ENCODE results near the gene DGKK.

The DGKK gene

GRCh38 chrX:50450324-50450723 lies 20.3 kb downstream of the DGKK start:
- TF ChIP-seq CTCF (IDR thresholded peaks at IDR 0.05; ENCODE audit: low read depth, low read length, missing control alignments), result no peak
- no peak for DNase-seq (ENCODE audit: low read depth)
- no peak overlapping the region for H3K4me3 ChIP-seq (ENCODE audit: low read depth, low read length)

GRCh38 chrX:50448565-50448964 lies 22.1 kb downstream of the DGKK start:
- peak; percentile 28 for TF ChIP-seq CTCF (IDR thresholded peaks at IDR 0.05; ENCODE audit: low read depth, low read length, missing control alignments)
- no peak overlapping the region for H3K4me3 ChIP-seq (ENCODE audit: low read depth, low read length)
- peak; percentile 2 for DNase-seq (ENCODE audit: low read depth)

DNA sequence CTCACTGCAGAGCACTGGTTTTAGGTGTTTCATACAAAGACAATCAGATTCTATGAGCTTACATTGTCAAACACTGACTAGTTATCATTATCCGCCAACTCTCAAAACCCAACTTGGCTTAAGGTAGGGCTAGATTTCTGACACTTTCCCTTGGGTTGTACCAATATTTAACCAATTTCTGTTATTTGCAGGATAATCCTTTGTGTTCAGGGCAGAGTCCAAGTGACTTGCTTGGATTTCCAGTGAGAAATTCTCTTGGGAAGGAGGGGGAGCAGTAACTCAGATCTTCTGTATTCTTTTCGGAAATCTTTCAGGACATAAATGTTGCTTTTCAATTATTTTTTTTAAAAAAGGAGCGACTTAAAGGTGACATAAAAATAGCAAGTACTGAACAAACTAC lies 23.1 kb downstream of the DGKK start:
- no peak for DNase-seq (ENCODE audit: low read depth)
- H3K4me3 ChIP-seq (ENCODE audit: low read depth, low read length), result no peak overlapping the region
- no peak for TF ChIP-seq CTCF (IDR thresholded peaks at IDR 0.05; ENCODE audit: low read depth, low read length, missing control alignments)

DNA sequence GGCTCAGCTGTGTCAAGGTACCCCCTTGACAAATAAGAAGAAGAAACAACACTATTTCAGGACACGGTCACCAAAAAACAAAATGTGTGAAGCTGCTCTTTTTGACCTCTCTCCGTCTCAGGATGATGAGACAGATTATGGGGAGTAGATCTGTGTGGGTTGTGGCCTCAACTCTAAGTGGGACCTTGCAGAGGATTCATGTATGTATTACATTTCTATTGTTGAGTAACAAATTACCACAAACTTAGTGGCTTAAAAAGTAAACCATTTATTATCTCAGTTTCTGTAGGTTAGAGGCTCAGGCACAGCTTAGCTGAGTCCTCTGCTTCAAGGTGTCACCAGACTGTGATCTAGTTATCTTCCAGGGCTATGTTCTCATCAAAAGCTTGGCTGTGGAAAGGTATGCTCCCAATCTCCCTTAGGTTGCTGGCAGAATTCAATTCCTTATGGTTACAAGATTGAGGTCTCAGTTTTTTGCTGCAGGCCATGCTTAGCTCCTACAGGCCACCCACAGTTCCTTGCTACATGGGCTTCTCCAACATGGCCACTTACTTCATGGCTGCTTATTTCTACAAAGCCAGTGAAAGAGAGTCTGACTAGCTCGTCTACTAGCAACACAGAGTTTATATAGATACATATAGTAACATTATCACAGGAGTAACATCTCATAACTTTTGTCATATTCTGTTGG lies 28.1 kb downstream of the DGKK start:
- TF ChIP-seq CTCF (IDR thresholded peaks at IDR 0.05; ENCODE audit: low read depth, low read length, missing control alignments), result no peak
- DNase-seq (ENCODE audit: low read depth), result no peak
- H3K4me3 ChIP-seq (ENCODE audit: low read depth, low read length), result no peak overlapping the region

- DNase-seq (ENCODE audit: low read depth), result no peak
- H3K4me3 ChIP-seq (ENCODE audit: low read depth, low read length), result no peak overlapping the region
- no peak for TF ChIP-seq CTCF (IDR thresholded peaks at IDR 0.05; ENCODE audit: low read depth, low read length, missing control alignments)
These were observed 33.8 kb downstream of the DGKK start for GRCh38 chrX:50436797-50437196.

DNA sequence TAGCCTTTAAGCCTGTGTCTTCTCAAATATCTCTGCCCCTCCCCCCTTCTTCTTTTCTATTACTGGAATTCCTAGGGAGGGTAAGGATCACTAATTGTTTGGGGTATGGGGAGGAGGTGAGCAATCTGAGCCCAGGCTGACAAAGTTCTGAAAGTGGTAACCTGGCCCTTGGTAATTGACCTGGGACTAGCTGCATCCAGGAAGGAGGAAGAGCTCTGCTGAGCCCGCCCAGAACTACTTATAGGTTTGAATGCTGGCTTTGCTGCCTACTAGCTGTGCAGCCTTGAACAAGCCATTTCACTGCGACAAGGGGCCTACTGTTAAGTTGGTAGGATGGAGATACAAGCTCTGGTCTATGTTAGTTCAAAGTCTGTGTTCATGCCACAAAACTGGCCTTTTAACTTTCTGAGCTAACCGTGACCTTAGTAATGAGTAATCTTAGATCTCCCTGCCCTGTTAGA lies 37.8 kb downstream of the DGKK start:
- no peak for TF ChIP-seq CTCF (IDR thresholded peaks at IDR 0.05; ENCODE audit: low read depth, low read length, missing control alignments)
- H3K4me3 ChIP-seq (ENCODE audit: low read depth, low read length), result no peak overlapping the region
- no peak for DNase-seq (ENCODE audit: low read depth)

DNA sequence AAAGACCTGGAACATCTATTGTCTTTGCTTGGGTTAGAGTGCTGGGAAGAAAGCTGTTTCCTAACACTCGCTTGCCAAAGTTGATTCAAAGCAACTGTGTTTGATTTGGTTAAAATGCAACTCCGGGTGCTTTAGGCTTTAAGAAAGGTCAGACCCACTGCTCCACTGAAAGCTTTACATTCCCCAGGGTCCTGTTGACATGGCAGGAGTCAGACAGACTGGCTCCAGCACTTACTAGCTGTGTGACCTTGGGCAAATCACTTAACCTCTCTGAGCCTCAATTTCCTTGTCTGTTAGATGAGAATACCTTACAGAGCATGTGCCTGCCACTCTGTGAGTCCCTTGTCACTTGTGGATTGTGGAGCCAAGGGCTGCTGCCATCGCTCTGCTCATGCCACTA lies 39.0 kb downstream of the DGKK start:
- TF ChIP-seq CTCF (IDR thresholded peaks at IDR 0.05; ENCODE audit: low read depth, low read length, missing control alignments), result no peak
- no peak for DNase-seq (ENCODE audit: low read depth)
- no peak overlapping the region for H3K4me3 ChIP-seq (ENCODE audit: low read depth, low read length)
